ENCODE data around the gene TUBGCP3. TPM values are rescaled to one million over a fixed set of nuclear protein-coding genes. Genes with fewer than 3 reads are reported as not detected.

The TUBGCP3 gene
- total RNA-seq, 1 experiment from 2014 or later = 14.3 TPM

DNA sequence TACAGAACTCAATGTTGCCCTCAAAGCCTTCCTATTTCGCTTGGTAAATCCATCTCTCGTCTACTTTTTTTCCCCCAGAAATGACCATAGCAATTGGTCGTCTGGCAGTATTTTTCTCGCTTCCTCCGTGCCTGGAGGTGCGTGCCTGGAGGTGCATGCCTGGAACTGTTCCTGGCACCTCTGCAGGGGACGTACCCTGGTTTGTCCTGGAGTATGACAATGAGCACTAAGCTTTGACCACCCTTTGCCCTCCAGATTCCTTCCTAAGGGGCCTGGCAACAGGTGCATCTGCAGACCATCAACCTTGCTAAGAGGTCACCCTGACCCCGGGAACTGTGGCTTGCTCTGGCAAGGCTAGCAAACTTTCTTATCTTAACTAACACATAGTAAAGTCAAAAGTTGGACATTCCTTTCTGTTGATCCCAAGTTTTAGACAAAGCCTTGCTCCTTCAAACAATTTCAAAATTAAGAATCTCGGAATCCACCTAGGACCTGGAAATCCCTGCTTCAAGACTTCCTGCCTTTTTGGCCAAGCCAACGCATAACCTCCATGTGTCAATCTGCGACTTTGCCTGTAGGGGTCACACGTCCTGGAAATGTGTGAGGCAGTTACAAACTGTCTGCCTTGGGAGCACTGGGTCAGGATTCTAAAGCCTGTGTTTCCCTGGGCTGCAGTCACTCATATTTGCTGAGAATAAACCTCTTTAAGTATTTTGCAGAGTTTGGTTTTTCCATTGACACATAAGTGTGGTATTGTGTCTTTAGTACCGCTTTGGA, 28.8 kb upstream of the TUBGCP3 start:
- peak; percentile 25 for DNase-seq (ENCODE audit: low spot score)

DNA sequence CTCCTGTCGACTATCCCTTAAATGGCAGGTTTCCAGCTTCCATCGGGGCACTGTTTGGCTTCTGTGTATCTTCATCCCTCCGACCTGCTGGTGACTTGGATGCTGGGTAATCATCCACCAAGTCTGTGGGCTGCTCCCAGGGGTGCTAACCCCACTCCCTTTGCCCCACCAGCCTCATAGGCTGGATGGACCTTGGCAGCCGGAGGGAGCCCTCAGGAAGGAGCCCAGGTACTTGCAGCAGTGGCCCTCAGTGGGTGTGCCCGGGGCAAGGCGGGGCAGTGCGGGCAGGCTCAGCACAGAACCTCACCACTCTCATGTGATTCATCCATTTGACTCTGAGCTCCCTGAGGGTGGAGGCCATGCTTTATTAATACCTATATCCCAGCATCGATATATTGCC, 27.4 kb upstream of the TUBGCP3 start:
- DNase-seq (ENCODE audit: low spot score) = no peak

DNA sequence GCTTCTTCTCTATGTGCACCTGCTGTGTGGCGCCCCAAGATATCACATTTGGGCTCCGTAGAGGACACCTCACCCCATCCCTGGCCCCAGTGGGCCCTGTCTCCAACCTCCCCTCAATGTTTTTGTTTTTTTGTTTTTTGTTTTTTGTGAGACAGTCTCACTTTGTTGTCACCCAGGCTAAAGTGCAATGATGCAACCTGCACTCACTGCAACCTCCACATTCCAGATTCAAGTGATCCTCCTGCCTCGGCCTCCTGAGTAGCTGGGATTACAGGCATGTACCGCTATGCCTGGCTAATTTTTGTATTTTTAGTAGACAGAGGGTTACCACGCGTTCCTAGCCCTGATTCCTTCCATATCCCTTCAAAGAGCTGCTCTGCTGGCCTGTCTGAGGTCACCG, 26.9 kb upstream of the TUBGCP3 start:
- DNase-seq (ENCODE audit: low spot score) = no peak

DNA sequence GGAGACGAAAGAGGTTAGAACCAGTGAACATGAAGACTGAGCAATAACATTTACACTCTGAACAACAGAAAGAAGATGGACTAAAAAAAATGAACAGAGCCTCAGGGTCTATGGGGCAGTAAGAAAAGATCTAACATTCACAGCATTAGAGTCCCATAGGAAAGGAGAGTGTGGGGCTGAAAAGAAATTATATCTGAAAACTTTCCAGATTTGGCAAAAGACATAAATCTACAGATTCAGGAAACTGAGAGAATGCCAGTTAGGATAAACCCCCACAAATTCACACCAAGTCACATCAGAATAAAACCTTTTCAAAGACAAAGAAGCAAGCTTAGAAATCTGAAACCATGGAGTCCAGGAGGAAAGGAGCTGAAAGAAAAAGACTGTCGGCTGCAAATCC, 20.3 kb upstream of the TUBGCP3 start:
- no peak for DNase-seq (ENCODE audit: low spot score)

DNA sequence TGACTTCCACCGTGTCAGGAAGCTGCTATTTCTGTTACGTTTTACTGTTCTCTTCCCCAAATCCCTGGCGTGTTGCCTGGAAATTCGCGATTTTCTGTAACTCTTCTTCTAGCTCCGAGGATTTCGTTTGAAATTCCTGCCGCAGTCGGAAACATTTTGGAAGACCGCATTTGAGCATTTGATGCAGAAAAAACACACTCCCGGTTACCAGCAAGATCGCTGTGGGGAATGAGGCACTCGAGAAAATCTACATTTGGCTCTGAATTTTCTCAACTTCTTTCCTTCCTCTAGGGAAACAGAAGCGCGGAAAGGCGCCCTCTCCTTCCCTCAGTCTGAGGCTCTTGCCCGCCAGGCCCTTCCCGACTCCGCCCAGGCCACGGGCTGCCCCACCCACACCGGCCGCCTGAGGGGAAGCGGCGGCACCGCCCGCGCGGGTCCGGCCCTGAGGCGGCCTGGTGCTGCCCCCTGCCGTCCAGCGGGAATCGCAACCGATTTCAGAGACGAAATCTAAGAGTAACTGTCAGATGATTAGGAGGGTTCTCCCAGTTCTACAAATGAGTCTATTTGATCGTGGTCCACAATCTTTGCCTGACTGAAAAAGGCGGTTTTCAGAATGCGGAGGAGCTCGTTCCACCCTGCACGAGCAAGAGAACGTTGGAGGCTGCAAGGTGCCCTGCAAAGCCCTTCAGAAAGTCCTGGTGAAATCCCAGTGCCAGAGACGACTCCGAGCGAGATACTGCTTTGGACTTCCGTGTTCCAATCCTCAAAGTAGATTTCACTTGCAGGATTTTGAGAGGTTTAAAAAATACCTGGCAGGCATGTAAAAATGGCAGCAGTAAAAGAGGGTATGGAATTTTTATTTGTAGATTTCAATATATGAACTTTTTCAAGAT, 18.4 kb upstream of the TUBGCP3 start:
- DNase-seq (ENCODE audit: low spot score) = peak; percentile 74

DNA sequence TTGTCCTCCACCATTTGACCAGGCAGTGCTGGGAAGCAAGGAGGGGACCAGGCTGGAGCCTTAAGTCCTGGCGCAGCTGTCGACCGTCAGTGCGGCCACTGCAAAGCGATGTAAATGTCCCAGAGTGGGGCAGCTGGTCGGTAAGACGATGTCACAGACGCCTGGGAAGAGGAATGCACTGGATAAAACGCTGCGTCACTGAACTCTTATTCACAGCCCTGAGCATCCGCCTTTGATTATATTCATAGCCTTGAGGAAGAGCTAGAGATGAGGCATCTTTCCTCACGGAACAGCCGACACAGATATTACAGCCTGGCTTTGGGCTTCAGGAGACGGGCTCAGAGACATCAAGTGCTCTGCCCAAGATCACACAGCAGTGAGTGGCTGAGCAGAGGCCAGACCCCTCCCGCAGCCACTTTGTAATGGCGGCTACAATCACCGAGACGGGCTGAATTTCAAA, 17.6 kb upstream of the TUBGCP3 start:
- peak; percentile 6 for DNase-seq (ENCODE audit: low spot score)

DNA sequence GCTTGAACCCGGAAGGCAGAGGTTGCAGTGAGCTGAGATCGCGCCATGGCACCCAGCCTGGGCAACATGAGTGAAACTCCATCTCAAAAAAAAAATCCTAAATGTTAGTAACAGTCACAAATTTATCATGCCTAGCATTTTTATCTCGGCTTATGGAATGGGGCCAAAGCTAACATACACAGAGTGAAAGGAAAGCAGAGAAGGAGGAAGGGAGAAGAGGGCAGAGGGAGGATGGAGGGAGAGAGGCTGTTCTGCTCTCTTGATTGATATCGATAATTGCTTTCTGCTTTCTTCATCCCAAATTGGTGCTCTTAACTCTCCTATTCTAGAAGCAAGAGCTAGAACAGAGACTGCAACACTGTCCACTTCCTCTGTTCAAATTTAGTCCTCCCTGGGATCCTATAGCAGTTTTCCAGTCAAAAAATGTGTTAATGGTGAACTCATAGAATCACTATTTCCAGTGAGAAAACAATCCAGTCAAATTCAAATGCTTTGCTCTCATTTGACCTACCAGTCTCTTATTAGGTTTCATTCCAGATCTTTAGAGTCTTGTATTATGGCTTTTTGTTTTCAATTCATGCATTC, 15.8 kb upstream of the TUBGCP3 start:
- peak; percentile 28 for DNase-seq (ENCODE audit: low spot score)

DNA sequence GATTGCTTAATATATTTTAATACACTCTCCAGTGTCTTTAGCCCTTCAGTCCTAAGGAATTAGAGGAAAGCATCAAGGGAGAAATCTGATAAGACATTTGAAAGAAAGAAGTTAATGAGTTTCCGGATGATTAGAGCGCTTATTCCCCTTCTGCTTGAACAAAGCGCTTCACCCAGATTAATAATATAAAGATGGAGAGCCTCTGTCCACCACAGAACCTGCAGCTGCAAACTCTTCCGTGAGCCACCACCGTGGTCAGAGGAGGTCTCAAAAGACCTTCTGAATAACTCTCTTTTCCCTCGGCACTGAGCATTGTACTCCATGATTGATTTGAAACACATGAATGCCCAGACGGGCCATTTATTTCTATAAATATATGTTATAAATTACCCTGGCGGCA, 14.2 kb upstream of the TUBGCP3 start:
- no peak for DNase-seq (ENCODE audit: low spot score)

DNA sequence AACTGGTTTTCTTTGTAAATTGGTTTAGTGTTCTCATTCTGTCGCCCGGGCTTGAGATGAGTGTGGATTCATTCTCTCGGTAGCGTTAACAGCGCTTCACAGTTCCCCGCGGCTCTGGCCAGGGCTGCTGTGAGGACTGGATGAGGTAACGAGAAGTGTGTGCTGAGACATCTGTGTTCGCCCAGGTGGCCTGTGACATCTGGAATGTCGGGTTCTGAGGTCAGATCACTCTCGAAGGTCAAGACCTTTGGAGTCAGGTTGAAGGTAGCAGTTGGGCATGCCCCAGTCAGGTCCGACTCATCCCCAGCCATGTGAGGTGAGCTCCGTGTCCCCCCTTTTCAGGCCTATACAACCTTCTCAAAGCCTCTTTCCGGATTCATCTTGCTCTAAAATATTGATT, 13.4 kb upstream of the TUBGCP3 start:
- no peak for DNase-seq (ENCODE audit: low spot score)

DNA sequence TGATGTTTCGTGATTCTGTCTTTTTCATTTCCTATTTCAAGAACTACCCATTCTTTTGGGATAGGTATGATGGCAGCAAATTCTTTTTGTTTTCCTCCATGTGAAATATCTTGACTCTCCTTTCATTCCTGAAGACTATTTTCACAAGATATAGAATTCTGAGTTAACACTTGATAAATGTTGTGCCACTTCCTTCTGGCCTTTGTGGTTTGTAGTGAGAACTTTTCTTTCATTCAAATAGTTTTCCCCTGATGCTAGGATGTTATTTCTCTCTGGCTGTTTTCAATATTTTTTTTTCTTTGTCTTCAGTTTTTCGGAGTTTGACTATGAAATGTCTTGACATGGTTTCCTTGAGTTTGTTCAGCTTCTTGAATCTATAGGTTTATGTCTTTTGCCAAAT, 8.3 kb upstream of the TUBGCP3 start:
- no peak for DNase-seq (ENCODE audit: low spot score)

DNA sequence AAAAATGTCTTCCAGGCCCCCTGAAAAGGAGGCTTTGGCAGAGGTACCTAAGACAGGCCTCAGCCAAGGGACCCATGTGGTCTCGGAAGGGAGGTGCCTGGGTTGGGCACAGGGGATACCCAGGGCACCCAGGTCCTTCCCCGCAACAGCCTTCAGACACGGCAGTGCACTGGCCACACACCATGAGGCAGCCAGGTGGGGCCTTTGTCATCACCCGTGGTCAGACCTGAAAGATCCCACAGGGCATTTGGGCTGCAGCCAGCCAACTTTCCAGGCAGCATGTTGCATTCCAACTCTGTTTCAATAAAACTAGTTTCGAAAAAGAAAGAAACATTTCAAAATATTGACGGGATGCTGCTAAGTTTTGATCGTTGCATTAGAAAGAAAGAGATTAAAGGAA, 4.7 kb upstream of the TUBGCP3 start:
- no peak for DNase-seq (ENCODE audit: low spot score)

DNA sequence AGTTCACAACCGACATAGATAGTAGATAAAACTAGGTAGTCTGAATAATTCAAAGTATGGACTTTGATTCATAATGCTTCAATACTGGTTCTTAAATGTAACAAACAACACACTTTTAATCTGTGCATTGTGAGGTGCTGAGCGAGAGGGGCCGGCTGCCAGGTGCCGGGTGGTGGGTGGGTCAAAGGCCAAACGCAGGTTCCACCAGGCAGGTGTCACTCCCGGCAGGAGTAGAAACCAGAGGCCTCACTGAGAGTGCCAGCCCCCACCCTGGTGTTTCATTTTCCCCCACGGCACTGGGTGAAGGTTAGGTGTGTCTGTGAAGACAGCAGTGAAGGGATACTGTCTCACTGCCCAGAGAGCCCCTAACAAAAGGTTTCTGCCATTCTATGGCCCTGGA, 4.2 kb upstream of the TUBGCP3 start:
- DNase-seq (ENCODE audit: low spot score) = no peak

DNA sequence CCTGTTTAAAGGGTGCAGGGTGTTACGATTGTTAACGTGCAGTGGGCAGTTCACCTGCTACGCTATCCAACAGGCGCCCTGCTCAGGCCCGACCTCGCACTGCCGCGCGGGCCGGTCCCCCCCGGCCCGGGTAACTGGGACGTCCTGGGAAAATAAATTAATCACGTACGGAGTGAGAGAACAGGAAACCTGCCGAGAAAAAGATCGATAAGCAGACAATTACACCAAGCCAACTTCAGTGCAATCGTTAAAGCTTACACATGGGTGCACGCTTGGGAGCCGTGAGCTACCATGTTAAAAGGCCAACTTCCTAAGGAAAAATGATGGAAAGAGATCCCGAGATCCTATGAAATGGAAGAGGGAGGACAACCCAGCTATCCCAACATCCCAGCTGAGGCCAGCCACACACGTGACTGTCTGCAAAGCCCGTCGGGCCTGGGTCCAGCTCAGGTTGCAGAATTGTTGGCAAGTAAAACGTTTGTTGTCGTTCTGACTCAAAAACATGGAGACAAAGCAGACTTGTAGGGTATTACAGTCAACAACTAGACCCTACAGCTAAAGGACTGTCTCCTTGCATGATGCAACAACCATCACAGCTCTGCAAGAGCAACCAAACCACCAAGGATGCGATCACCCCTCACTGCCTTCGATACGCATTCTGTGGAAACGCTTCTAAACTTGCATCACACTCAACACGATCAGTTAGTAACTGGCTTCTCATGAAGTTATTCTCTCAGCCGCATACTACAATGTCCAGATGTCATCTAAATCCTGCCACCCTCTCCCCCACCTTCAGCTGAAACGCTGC, 741 bp upstream of the TUBGCP3 start:
- DNase-seq (ENCODE audit: low spot score) = no peak

DNA sequence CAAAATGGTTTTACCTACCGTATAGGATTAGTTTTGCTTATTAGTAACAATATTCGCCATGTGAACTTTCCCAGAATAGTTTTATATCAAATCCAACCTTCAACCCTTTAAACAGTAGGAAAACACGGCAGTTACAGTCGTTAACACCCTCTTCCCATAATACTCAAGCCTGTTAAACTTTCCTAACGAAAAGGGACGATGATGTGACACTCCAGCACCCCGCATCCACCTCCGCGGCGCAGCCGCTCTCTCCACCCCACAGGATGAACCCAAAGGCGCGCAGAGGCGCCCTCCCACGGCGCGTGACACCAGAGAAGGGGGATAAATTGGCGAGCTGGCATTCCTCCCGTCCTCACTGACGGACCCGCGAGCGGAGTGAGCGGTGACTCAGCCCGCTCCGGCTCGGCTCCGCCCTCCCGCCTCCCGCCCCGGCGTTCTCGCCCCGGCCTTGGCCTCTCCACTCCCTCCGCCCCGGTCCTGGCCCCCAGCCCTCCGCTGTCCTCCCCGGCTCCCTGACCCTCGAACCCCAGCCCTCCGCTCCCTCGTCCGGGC, 665 bp downstream of the TUBGCP3 start:
- peak; percentile 85 for DNase-seq (ENCODE audit: low spot score)

DNA sequence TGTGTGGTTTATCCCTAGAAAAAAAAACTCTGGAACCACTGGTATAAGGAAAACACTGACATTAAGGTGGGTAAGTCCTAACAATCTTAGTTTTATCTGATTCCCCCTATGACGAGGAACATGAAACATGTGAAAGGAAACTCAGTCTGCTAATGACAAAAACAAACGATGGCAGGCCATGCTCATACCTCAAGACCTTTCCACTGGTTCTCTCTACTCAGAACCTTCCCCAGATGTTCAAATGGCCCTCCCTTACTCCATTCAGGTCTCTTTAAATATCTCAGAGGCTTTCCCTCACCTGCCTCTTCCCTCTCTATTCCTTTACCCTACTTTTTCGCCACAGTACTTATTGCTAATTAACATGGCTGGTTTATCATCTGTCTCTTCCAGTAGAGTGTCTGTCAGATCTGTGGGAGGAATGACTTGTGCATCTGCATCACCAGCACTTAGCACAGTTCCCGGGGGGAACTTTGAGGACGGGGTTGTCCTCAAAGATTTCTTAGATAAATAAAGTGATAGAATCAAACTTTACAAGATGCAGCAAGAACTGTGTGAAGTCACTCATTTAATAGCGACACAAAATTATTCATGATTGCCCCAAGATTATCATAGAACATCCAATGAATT, 1.5 kb downstream of the TUBGCP3 start:
- no peak for DNase-seq (ENCODE audit: low spot score)

DNA sequence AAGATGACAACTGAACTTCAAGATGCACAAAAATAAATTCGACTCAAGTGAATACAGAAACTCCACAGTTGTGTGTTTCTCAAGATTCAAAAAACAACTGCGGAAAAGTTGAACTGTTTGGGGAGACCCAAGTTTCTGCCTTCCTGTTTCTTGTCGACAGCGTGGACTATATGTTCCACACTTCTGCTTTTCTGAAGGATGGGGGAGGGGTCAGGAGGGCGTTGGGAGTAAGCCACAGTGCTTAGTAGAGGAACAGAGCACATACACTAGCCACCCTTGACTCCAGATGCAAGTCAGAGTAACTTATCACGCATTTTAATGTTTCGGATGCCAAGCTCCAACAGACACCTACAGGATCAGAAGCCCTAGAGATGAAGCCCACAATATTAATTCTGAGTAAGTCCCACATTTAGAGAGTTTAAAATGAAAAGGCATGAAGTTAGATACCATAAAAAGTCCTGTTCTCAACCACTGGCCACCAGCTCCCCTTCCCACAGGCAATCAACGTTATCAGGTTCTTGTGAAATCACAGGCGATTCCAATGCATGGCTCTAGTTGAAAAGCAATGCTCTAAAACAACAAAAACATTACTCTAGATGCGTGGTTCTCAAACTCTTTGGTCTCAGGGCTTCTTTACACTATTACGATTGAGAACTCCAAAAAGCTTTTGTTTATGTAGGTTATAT, 4.2 kb downstream of the TUBGCP3 start:
- no peak for DNase-seq (ENCODE audit: low spot score)

DNA sequence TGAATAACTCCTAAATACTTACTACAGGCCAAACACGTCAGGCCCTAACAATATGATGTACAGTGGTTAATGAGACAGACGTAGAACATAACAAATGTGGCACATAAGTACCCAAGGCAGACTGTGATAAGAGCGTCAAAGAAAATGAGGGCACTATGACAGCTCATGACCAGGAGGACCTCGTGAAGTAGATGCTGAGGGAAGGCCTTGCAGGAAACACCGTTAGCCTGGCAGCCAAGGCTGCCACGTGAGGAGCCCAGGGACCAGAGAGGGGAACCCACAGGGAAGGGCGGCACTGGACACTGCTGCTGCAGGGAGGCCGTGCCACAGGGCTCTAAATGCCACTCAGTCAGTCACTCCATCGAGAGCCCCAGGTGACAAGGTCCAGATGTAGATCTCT, 5.7 kb downstream of the TUBGCP3 start:
- no peak for DNase-seq (ENCODE audit: low spot score)

DNA sequence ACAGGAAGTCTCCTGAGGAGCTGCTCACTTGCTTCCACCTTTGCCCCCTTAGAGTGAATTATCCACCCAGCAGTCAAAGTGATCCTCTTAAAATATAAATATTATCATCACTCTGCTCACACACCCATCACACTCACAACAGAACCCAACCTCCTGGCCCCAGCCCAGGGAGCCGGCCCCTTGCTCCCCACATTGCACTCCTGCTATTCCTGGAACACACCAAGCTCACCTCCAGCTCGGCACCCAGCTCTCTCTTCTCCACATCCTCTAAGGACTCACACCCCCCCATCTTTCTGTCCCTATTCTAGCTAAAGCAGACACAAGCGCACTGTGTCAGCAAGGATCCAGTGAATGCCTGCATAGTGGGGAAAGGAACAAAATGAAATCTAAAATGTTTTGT, 7.0 kb downstream of the TUBGCP3 start:
- no peak for DNase-seq (ENCODE audit: low spot score)

DNA sequence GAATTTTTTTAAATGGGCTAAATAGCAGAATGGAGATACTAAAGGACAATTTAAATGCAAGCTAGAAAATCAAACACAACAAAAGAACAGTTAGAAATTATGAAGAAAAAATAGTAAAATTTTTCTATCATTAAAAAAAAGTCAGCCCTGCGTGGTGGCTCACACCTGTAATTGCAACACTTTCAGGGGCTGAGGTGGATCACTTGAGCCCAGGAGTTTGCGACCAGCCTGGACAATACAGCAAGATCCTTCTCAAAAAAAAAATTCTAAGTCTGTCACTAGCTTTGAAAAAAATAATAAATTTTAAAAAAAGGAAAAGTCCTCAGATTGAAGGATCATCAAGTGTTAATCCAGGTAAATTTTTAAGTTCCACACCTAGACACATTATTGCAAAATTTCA, 7.7 kb downstream of the TUBGCP3 start:
- DNase-seq (ENCODE audit: low spot score) = no peak

DNA sequence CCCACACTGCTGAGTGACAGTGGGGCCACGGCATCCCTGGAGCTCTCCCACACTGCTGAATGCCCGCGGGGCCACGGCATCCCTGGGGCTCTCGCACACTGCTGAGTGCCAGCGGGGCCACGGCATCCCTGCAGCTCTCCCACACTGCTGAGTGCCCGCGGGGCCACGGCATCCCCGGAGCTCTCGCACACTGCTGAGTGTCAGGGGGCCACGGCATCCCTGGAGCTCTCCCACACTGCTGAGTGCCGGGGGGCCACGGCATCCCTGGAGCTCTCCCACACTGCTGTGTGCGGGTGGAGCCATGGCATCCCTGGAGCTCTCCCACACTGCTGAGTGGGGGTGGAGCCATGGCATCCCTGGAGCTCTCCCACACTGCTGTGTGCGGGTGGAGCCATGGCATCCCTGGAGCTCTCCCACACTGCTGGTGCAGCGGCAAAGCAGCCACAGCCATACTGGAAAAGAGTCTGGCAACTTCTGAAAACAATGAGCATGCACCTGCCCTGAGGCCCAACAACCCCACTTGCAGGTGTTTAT, 8.6 kb downstream of the TUBGCP3 start:
- no peak for DNase-seq (ENCODE audit: low spot score)
